ENCODE results near the gene CSNK2A2.

CSNK2A2 gene

DNA sequence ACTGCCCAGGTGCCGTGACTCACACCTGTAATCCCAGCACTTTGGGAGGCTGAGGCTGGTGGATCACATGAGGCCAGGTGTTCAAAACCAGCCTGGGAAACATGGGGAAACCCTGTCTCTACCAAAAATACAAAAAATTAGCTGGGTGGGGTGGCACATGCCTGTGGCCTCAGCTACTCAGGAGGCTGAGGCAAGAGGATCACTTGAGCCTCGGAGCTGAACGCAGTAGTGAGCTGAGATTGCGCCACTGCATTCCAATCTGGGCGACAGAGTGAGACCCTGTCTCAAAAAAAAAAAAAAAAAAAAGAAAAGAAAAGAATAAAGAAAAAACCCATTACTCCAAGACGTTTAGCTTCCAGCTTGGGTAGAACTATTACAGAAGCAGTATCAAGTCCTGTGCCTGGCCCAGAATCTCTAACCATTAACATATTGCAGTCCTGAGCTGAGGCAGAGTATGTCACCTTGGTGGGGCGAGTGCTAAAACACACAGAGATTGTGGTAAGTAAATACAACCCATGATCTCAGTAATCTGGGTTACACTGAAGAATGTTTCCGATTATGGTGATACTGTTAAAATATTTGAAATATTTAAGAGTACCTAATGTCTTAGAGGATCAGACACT lies 45.5 kb downstream of the CSNK2A2 start:
- TF ChIP-seq, protein P1, sequence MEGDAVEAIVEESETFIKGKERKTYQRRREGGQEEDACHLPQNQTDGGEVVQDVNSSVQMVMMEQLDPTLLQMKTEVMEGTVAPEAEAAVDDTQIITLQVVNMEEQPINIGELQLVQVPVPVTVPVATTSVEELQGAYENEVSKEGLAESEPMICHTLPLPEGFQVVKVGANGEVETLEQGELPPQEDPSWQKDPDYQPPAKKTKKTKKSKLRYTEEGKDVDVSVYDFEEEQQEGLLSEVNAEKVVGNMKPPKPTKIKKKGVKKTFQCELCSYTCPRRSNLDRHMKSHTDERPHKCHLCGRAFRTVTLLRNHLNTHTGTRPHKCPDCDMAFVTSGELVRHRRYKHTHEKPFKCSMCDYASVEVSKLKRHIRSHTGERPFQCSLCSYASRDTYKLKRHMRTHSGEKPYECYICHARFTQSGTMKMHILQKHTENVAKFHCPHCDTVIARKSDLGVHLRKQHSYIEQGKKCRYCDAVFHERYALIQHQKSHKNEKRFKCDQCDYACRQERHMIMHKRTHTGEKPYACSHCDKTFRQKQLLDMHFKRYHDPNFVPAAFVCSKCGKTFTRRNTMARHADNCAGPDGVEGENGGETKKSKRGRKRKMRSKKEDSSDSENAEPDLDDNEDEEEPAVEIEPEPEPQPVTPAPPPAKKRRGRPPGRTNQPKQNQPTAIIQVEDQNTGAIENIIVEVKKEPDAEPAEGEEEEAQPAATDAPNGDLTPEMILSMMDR (IDR thresholded peaks at IDR 0.05; ENCODE audit: control insufficient read depth, insufficient read depth, low read depth, low read length, missing control alignments): no peak
- DNase-seq (ENCODE audit: low read depth): no peak
- H3K4me3 ChIP-seq (ENCODE audit: control insufficient read depth, low read depth, low read length): no peak overlapping the region

DNA sequence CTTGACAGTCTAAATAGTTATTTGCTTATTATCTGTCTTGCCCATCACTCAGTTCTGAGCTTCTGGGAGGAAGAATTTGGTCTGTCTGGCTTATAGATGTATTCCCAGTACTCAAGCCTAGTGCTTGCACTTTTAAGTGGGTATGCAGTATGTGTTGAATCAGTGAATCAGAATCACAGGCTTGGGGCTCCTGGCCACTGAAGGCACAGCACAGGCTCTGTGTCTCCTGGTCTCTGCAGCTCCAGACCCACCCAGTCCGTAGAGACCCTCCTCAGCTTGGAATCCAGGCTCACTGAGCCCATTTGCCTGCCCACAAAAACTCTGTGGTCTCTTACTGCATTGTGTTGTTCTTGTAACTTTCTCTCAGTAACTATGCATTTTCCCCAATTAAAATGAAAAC lies 49.4 kb downstream of the CSNK2A2 start:
- H3K4me3 ChIP-seq (ENCODE audit: control insufficient read depth, low read depth, low read length): no peak overlapping the region
- TF ChIP-seq, protein P1 (IDR thresholded peaks at IDR 0.05; ENCODE audit: control insufficient read depth, insufficient read depth, low read depth, low read length, missing control alignments): no peak
- DNase-seq (ENCODE audit: low read depth): no peak

DNA sequence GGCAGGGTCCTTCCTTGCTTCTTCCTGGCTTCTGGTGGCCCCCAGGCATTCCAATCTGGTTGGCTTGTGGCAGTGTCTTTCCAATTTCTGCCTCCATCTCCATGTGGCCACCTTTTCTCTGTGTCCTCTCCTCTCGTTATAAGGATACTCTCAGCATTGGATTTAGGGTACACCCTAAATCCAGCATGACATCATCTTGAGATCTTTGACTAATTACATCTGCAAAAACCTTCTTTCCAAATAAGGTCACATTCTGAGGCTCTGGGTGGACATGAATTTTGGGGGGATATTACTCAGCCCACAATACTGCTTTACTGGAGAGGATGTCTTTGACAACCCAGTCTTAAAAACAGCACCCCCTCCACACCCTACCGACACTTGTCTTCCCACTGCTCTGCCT lies 49.8 kb downstream of the CSNK2A2 start:
- DNase-seq (ENCODE audit: low read depth): no peak
- no peak overlapping the region for H3K4me3 ChIP-seq (ENCODE audit: control insufficient read depth, low read depth, low read length)
- TF ChIP-seq, protein P1 (IDR thresholded peaks at IDR 0.05; ENCODE audit: control insufficient read depth, insufficient read depth, low read depth, low read length, missing control alignments): no peak

DNA sequence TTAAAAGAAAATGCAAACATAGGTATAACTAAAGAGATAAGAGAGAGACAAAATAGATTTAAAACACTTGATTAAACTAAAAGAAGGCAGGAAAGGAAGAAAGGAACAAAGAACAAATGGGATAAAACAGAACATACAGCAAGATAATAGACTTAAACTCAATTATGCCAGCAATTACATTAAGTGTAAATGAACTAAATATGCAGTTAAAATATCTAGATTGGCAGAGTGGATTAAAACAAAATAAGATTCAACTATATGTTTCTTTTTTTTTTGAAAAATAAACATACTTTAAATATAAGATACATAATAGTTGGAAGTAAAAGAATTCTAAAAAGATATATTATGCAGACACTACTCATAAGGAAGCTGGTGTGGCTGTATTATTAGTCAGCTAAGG lies 59.1 kb downstream of the CSNK2A2 start:
- no peak for DNase-seq (ENCODE audit: low read depth)
- H3K4me3 ChIP-seq (ENCODE audit: control insufficient read depth, low read depth, low read length): no peak overlapping the region
- TF ChIP-seq, protein P1 (IDR thresholded peaks at IDR 0.05; ENCODE audit: control insufficient read depth, insufficient read depth, low read depth, low read length, missing control alignments): no peak

DNA sequence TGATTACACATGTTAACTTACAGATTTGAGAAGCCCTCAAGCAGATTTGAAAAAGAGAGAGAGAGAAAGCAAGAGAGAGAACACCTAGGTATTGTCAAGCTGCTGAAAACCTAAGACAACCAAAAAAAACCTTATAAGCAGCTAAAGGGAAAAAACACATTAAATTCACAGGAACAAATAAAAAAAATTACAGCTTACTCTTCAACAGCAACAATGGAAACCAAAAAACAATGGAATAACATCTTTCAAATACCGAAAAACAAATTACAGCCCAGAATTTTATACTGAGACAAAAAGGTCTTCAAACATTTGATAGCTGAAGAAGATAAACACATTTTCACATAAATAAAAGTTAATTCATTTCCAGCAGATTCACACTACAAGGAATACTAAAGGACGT lies 60.3 kb downstream of the CSNK2A2 start:
- TF ChIP-seq, protein P1 (IDR thresholded peaks at IDR 0.05; ENCODE audit: control insufficient read depth, insufficient read depth, low read depth, low read length, missing control alignments): no peak
- H3K4me3 ChIP-seq (ENCODE audit: control insufficient read depth, low read depth, low read length): no peak overlapping the region
- DNase-seq (ENCODE audit: low read depth): no peak

DNA sequence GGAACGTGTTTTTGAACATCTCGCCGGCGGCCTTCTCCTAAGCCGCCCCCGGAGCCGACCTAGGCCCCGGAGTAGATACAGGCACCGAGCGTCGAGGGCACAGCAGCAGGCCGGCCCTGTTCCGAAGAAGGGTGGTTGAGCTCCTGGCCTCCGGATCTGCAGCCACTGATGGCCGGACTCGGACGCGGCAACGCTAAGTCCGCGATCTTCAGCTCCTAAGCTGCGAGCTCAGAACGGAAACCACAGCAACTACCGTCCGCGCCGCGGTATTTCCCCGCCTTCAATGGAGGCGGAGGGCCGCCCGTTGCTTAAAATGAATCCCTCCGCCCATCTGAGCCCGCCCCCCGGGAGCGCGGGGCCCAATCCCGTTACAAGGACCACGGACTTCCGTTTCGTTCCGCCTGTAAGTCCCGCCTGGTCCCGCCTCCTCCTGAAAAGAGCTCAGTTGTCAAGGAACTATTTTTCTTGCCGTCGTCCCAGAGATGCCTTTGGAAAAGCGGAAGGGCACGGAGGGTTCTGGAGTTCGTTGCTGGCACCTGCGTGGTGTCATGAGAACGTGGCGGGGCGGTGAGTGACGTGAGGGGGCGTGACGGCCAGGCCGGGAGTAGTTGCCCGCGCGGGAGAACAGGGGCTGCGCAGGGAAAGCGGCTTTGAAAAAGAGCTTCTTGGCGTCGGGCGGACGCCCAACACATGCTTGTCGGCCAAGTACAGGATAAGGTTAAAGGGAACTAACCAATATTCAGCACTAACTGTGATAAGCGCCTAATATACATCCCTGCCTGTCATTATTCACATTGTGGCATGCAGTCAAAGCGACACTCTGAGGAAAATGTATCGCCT lies 68.6 kb downstream of the CSNK2A2 start, which contains the start of gene CFAP20:
TSS of gene CFAP20 (minus strand) at position 285 of the 840 bp plus-strand sequence. CDS start at position 19, 266 bp downstream.
- TF ChIP-seq, protein P1 (IDR thresholded peaks at IDR 0.05; ENCODE audit: control insufficient read depth, insufficient read depth, low read depth, low read length, missing control alignments): no peak
- H3K4me3 ChIP-seq (ENCODE audit: control insufficient read depth, low read depth, low read length): peak within 1 kb of the TSS; percentile 83
- peak; percentile 100 for DNase-seq (ENCODE audit: low read depth)
